ENCODE data around the gene BCAR3.

DNA sequence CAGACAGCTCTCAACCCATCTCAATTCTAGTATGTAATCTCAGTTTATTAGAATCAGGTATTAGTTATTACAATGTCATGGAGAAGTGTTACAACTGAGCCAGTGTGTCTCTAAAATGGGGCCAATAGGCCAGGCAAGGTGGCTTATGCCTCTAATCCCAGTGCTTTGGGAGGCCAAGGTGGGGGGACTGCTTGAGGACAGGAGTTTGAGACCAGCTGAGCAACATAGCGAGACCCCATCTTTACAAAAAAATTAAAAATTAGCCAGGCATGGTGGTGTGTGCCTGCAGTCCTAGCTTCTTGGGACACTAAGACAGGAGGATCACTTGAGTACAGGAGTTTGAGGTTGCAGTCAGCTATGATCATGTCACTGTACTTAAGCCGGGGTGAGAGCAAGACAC is 104.9 kb downstream of the BCAR3 start:
- TF ChIP-seq, protein P1, sequence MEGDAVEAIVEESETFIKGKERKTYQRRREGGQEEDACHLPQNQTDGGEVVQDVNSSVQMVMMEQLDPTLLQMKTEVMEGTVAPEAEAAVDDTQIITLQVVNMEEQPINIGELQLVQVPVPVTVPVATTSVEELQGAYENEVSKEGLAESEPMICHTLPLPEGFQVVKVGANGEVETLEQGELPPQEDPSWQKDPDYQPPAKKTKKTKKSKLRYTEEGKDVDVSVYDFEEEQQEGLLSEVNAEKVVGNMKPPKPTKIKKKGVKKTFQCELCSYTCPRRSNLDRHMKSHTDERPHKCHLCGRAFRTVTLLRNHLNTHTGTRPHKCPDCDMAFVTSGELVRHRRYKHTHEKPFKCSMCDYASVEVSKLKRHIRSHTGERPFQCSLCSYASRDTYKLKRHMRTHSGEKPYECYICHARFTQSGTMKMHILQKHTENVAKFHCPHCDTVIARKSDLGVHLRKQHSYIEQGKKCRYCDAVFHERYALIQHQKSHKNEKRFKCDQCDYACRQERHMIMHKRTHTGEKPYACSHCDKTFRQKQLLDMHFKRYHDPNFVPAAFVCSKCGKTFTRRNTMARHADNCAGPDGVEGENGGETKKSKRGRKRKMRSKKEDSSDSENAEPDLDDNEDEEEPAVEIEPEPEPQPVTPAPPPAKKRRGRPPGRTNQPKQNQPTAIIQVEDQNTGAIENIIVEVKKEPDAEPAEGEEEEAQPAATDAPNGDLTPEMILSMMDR (IDR thresholded peaks at IDR 0.05): no peak
- TF ChIP-seq POLR2A (IDR thresholded peaks at IDR 0.05): no peak
